ENCODE data around the gene CACNA1G. TPM values are rescaled to one million over a fixed set of nuclear protein-coding genes. Genes with fewer than 3 reads are reported as not detected.

Gene CACNA1G
- total RNA-seq, 1 donor from 2014 or later = 0.27 TPM

DNA sequence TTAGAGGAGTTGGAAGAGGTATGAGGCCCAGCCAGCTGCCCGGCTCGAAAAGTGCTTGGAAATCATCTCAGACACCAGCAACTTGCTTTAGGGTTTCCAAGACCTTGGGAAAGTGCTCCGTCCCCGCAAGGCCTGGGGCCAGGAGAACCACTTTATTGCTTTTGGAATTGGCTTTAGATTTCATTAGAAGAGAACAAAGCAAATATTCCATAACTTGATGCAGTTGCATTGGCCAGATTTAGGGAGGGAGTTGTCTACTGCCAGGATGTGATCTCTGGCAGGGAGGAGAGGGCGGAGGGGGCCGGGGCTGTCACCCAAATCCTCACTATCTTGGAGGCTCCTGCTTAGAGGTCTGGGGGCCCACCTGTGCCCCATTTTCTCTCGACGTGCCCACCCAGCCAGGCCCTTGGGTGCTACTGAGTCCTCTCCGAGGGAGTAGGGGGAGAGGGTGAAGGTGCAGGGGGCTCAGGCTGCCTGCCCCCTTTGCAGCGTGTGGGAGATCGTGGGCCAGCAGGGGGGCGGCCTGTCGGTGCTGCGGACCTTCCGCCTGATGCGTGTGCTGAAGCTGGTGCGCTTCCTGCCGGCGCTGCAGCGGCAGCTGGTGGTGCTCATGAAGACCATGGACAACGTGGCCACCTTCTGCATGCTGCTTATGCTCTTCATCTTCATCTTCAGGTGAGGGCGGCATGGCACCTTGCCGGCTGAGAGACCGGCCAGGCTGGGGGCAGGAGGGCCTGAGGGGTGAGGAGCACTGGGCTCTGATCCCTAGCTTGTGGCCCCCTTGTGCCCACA is 30.6 kb downstream of the CACNA1G start:
- H3K27ac ChIP-seq (ENCODE audit: low read depth, low read length) = no peak overlapping the region
- no peaks in the 10 kb centered on the region for H4K20me1 ChIP-seq (ENCODE audit: insufficient read depth, low read length)
- no peak overlapping the region for H3K9ac ChIP-seq (ENCODE audit: low read length)
- no peaks in the 10 kb centered on the region for H3K27me3 ChIP-seq (ENCODE audit: insufficient read depth, low read length)
- no peak overlapping the region for H3K4me2 ChIP-seq (ENCODE audit: low read length)
- FAIRE-seq (no peak), DNase-seq (ENCODE audit: low read depth) (no peak)
- H3K9me3 ChIP-seq (ENCODE audit: insufficient read depth, low read depth, low read length) = no peaks in the 10 kb centered on the region
- no peaks in the 10 kb centered on the region for H3K79me2 ChIP-seq (ENCODE audit: insufficient read depth, low read length)
- H3K4me1 ChIP-seq (ENCODE audit: insufficient read depth, low read length) = peaks cover 5% of the 10 kb centered on the region
- H3K4me3 Mint-ChIP-seq (ENCODE audit: unreplicated experiment) = no peak overlapping the region
- H3K36me3 Mint-ChIP-seq (ENCODE audit: low read depth, unreplicated experiment) = no peaks in the 10 kb centered on the region
- no peaks in the 10 kb centered on the region for H3K9me3 Mint-ChIP-seq (ENCODE audit: unreplicated experiment)
- no peak overlapping the region for H3K4me3 ChIP-seq (ENCODE audit: insufficient read depth, low read depth, low read length)
- peak overlapping the region; percentile 2 for H3K27ac Mint-ChIP-seq (ENCODE audit: unreplicated experiment)
- no peak overlapping the region for H2AFZ ChIP-seq (ENCODE audit: low read depth, low read length)
- peaks cover 3% of the 10 kb centered on the region for H3K4me1 Mint-ChIP-seq (ENCODE audit: low read depth, unreplicated experiment)
- peaks cover 63% of the 10 kb centered on the region for H3K27me3 Mint-ChIP-seq (ENCODE audit: low read depth, unreplicated experiment)
- TF ChIP-seq CTCF (IDR thresholded peaks at IDR 0.05; ENCODE audit: insufficient read depth, low read depth, low read length) = no peak
- TF ChIP-seq EZH2 (IDR thresholded peaks at IDR 0.05; ENCODE audit: insufficient read depth, low read length) = no peak
- no peaks in the 10 kb centered on the region for H3K36me3 ChIP-seq (ENCODE audit: insufficient read depth, low read length)

DNA sequence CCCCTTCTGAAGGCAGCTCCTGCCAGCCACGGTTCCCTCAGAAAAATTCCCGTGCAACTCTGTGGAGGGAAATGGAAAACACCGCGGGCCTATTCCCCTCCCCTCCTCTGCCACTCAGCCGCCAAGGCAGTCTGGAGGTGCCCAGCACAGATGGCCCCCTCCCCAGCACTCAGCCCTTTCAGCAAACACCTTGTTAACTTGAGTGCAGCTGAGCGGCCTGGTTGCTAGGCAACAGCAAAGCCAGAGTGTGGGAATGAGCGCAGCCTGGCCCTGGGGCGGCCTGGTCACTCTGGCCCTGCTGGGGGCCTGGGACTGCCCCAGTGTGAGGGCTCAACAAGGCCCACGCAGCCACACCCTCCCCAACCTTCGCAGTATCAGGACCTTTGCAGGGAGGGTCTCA is 32.8 kb downstream of the CACNA1G start:
- H3K27me3 Mint-ChIP-seq (ENCODE audit: low read depth, unreplicated experiment) = peaks cover 54% of the 10 kb centered on the region
- Histone ChIP-seq H3K4me2 (ENCODE audit: low read length) (no peak overlapping the region), H3K27ac (ENCODE audit: low read depth, low read length) (no peak overlapping the region), H3K36me3 (ENCODE audit: insufficient read depth, low read length) (no peaks in the 10 kb centered on the region), H2AFZ (ENCODE audit: low read depth, low read length) (no peak overlapping the region), H3K9me3 (ENCODE audit: insufficient read depth, low read depth, low read length) (no peaks in the 10 kb centered on the region), H3K79me2 (ENCODE audit: insufficient read depth, low read length) (no peaks in the 10 kb centered on the region), H3K4me1 (ENCODE audit: insufficient read depth, low read length) (peaks cover 5% of the 10 kb centered on the region), H4K20me1 (ENCODE audit: insufficient read depth, low read length) (no peaks in the 10 kb centered on the region), H3K9ac (ENCODE audit: low read length) (no peak overlapping the region), H3K27me3 (ENCODE audit: insufficient read depth, low read length) (no peaks in the 10 kb centered on the region), H3K4me3 (ENCODE audit: insufficient read depth, low read depth, low read length) (no peak overlapping the region)
- no peaks in the 10 kb centered on the region for H3K36me3 Mint-ChIP-seq (ENCODE audit: low read depth, unreplicated experiment)
- DNase-seq (ENCODE audit: low read depth) = no peak
- H3K4me3 Mint-ChIP-seq (ENCODE audit: unreplicated experiment) = no peak overlapping the region
- no peak for TF ChIP-seq CTCF (IDR thresholded peaks at IDR 0.05; ENCODE audit: insufficient read depth, low read depth, low read length)
- no peak for TF ChIP-seq EZH2 (IDR thresholded peaks at IDR 0.05; ENCODE audit: insufficient read depth, low read length)
- H3K27ac Mint-ChIP-seq (ENCODE audit: unreplicated experiment) = no peak overlapping the region
- no peaks in the 10 kb centered on the region for H3K9me3 Mint-ChIP-seq (ENCODE audit: unreplicated experiment)
- H3K4me1 Mint-ChIP-seq (ENCODE audit: low read depth, unreplicated experiment) = peaks cover 3% of the 10 kb centered on the region
- FAIRE-seq = no peak
